ENCODE results near the gene C3orf18.

The C3orf18 gene

DNA sequence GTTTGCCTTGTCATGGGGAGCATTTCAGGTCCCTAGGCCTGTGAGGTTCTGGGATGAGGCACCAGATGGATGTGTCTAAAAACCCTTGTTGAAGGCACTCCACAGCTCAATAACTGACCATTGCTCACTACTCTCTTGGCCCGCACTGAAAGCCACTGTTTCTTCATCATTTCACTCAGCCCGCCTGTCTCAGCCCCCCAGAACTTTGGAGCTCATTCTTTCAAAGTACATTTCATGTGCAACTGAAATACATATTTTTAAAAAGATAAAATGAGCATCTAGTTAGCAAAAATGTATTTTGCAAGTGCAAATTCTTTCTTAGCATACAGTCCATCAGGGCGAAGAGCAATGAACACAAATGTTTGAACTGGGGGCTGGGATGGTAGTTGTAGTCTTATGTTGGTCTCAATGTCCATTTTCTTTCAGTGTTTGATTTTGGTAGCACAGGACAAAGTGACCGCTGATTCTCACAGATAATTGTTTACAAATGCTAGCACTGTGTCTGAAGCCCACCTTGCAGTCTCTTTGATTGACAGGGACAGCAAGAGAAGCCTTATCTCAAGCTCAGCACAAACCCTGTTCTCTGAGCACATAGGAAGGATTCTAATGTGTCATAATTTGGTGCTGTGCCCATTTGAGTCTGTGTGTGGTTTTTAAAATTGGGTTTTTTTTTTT is 21.3 kb upstream of the C3orf18 start:
- H3K27me3 ChIP-seq (ENCODE audit: control insufficient read depth in 2 of 2, insufficient read depth in 2 of 2, low read length in 2 of 2): no peaks in the 10 kb centered on the region
- H3K36me3 ChIP-seq (ENCODE audit: control insufficient read depth in 2 of 2, insufficient read depth in 2 of 2, low read length in 2 of 2): peaks cover 0 to 5% of the 10 kb centered on the region in 2 donors
- no peak overlapping the region for H3K9ac ChIP-seq (ENCODE audit: low read depth in 1 of 2, low read length in 2 of 2)
- peaks cover 11 to 20% of the 10 kb centered on the region in 2 donors for H3K4me1 ChIP-seq (ENCODE audit: control insufficient read depth in 2 of 2, insufficient read depth in 2 of 2, low read length in 2 of 2)
- no peak overlapping the region for H3K27ac ChIP-seq (ENCODE audit: low read depth in 2 of 2, low read length in 2 of 2)
- H3K4me3 ChIP-seq (ENCODE audit: low read length in 2 of 2): no peak overlapping the region
- H3K9me3 ChIP-seq (ENCODE audit: control insufficient read depth in 2 of 2, low read length in 2 of 2): no peaks in the 10 kb centered on the region

DNA sequence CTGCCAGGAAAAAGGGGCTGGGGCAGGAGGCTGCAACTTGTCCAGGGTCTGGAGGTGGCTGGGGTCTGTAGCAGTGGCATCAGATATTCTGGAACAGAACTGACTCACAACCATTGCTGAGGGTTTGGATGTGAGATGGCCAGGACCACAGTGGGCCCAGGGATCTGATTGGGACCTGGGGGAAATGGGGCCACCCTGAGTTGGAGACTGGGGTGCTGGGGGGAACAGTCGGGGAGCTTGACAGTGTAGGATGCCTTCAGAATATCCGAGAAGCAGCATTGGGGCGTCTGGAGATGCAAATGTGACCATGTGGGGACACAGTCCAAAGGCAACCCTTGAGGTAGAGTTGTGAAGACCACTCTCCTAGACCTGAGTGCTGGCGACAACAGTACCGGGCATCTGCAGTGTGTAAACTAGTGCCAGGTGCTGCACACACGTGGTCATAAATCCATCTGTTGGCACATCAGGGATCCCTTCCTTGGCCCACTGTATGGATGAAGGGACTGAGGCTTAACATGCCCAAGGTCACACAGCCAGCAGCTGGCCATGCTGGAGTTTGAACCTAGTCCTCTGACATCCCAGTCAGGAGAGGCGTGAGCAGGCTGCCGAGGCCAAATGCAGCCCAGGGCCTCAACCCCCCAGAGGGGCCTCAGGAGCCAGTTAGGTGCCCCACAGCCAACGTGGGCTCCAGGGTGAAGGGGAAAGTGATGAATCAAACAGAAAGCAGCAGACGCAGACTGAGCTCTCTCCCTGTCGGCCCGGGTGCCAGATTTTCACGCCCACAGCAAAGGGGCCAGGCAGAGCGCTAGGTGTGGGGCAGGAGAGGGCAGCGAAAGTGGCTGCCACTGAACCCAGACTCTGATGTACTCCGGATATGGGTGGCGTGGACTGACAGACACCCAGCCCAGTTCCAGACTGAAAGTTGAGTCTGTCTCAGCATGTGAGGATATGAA is 20.5 kb upstream of the C3orf18 start:
- Histone ChIP-seq H3K9ac (ENCODE audit: low read depth in 1 of 2, low read length in 2 of 2) (no peak overlapping the region), H3K4me3 (ENCODE audit: low read length in 2 of 2) (no peak overlapping the region), H3K27me3 (ENCODE audit: control insufficient read depth in 2 of 2, insufficient read depth in 2 of 2, low read length in 2 of 2) (no peaks in the 10 kb centered on the region), H3K9me3 (ENCODE audit: control insufficient read depth in 2 of 2, low read length in 2 of 2) (no peaks in the 10 kb centered on the region), H3K36me3 (ENCODE audit: control insufficient read depth in 2 of 2, insufficient read depth in 2 of 2, low read length in 2 of 2) (peaks cover 0 to 5% of the 10 kb centered on the region in 2 donors), H3K27ac (ENCODE audit: low read depth in 2 of 2, low read length in 2 of 2) (no peak overlapping the region), H3K4me1 (ENCODE audit: control insufficient read depth in 2 of 2, insufficient read depth in 2 of 2, low read length in 2 of 2) (peaks cover 11 to 19% of the 10 kb centered on the region in 2 donors)

DNA sequence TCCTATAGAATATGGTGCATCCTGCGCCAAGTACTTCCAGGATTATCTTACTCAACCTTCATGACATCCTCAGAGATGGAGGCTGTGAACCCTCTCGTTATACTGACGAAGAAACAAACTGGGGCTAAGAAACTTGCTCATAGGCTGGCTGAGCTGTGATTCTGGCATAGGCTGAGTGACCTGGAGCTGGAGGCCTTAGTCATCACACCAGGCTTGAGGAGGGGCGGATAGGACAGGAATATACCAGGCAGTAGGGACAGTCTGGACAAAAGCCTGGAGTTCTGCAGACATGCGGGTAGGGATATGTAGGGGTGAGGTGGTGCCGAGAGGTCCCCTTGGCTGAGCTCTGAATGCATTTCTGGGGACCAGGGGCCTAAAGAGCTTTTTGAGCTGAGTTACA is 19.8 kb upstream of the C3orf18 start:
- Histone ChIP-seq H3K27ac (ENCODE audit: low read depth in 2 of 2, low read length in 2 of 2) (no peak overlapping the region), H3K9ac (ENCODE audit: low read depth in 1 of 2, low read length in 2 of 2) (no peak overlapping the region), H3K4me1 (ENCODE audit: control insufficient read depth in 2 of 2, insufficient read depth in 2 of 2, low read length in 2 of 2) (peaks cover 4 to 14% of the 10 kb centered on the region in 2 donors)

DNA sequence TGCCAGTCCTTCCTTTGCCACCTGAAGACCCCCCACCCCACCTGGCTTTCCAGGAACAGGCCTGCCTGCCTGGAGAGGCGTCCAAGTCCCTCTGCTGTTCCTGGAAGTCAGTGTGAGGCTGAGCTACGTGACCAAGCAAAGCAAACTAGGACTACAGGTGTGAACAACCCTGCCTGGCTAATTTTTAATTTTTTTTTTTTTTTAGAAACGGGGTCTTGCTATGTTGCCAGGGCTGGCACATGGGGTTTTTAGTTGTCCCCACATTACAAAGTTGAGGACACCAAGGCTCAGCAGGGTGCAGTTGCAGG is 19.2 kb upstream of the C3orf18 start:
- peaks cover 0 to 11% of the 10 kb centered on the region in 2 donors for H3K36me3 ChIP-seq (ENCODE audit: control insufficient read depth in 2 of 2, insufficient read depth in 2 of 2, low read length in 2 of 2)
- no peaks in the 10 kb centered on the region for H3K27me3 ChIP-seq (ENCODE audit: control insufficient read depth in 2 of 2, insufficient read depth in 2 of 2, low read length in 2 of 2)
- no peak overlapping the region for H3K4me3 ChIP-seq (ENCODE audit: low read length in 2 of 2)
- H3K9ac ChIP-seq (ENCODE audit: low read depth in 1 of 2, low read length in 2 of 2): no peak overlapping the region
- H3K9me3 ChIP-seq (ENCODE audit: control insufficient read depth in 2 of 2, low read length in 2 of 2): no peaks in the 10 kb centered on the region
- H3K4me1 ChIP-seq (ENCODE audit: control insufficient read depth in 2 of 2, insufficient read depth in 2 of 2, low read length in 2 of 2): peaks cover 3 to 10% of the 10 kb centered on the region in 2 donors
- no peak overlapping the region for H3K27ac ChIP-seq (ENCODE audit: low read depth in 2 of 2, low read length in 2 of 2)

More for the DNA sequence above, 19.8 kb upstream of the C3orf18 start:
- no peaks in the 10 kb centered on the region for H3K9me3 ChIP-seq (ENCODE audit: control insufficient read depth in 2 of 2, low read length in 2 of 2)
- no peaks in the 10 kb centered on the region for H3K27me3 ChIP-seq (ENCODE audit: control insufficient read depth in 2 of 2, insufficient read depth in 2 of 2, low read length in 2 of 2)
- no peak overlapping the region for H3K4me3 ChIP-seq (ENCODE audit: low read length in 2 of 2)
- H3K36me3 ChIP-seq (ENCODE audit: control insufficient read depth in 2 of 2, insufficient read depth in 2 of 2, low read length in 2 of 2): peaks cover 0 to 7% of the 10 kb centered on the region in 2 donors

DNA sequence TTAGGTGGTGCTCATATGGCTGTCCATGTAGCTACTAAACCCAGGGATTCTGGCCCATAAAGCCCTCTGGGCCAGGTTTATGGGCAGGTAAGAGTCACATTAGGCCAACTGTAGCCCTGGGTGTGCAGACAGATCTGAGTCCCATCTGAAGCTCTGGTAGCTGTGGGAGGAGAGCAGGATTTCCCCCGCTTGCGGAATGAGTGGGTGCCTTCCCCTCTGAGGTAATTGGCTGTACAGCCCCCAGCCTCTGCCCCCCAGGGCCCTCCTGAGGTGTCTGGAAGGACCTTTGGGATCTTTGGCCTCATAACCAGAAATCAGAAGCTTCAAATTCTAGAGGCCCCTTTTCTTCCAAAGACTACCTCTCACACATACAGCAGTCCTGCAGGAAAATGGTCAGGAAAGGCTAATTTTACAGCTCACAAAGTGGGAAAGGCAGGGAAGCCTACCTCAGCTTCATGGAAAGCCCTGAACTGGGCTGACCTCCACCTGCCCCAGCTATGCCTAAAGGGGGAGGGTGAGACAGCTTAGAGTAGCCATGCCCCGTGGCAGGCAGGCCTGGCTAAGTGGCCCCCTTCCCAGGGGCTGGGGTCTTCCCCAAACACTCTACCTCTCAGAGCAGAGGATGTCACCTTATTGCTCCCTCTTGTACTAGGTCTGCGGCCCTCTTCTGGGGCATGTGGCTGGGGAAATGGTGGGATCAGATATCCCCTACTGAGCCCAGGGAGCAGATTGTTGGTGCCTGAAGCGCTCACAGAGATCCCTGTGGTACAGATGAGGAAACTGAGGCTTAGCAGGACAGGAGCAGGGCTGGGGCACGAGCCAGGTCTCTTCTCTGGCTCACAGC is 18.6 kb upstream of the C3orf18 start:
- H3K27ac ChIP-seq (ENCODE audit: low read depth in 2 of 2, low read length in 2 of 2): no peak overlapping the region
- H3K9ac ChIP-seq (ENCODE audit: low read depth in 1 of 2, low read length in 2 of 2): no peak overlapping the region
- H3K4me1 ChIP-seq (ENCODE audit: control insufficient read depth in 2 of 2, insufficient read depth in 2 of 2, low read length in 2 of 2): peaks cover 3 to 7% of the 10 kb centered on the region in 2 donors

DNA sequence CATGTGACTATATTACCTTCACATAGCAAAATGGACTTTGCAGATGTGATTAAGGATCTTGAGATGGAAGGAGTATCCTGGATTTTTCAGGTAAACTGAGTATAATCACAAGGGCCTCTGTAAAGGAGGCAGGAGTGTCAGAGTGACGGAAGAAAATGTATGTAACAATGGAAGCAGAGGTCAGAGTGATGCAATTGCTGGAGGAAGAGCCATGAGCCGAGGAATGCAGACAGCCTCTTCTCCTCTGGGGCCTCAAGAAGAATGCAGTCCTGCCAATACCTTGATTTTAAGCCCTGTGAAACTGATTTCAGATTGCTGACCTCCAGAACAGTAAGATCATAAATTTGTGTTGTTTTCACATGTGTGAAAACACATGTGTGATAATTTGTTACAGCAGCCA is 16.8 kb upstream of the C3orf18 start:
- Histone ChIP-seq H3K36me3 (ENCODE audit: control insufficient read depth in 2 of 2, insufficient read depth in 2 of 2, low read length in 2 of 2) (peaks cover 10 to 16% of the 10 kb centered on the region in 2 donors), H3K9me3 (ENCODE audit: control insufficient read depth in 2 of 2, low read length in 2 of 2) (no peaks in the 10 kb centered on the region), H3K9ac (ENCODE audit: low read depth in 1 of 2, low read length in 2 of 2) (no peak overlapping the region), H3K4me1 (ENCODE audit: control insufficient read depth in 2 of 2, insufficient read depth in 2 of 2, low read length in 2 of 2) (no peaks in the 10 kb centered on the region), H3K4me3 (ENCODE audit: low read length in 2 of 2) (no peak overlapping the region), H3K27ac (ENCODE audit: low read depth in 2 of 2, low read length in 2 of 2) (no peak overlapping the region), H3K27me3 (ENCODE audit: control insufficient read depth in 2 of 2, insufficient read depth in 2 of 2, low read length in 2 of 2) (no peaks in the 10 kb centered on the region)

More for the DNA sequence above, 18.6 kb upstream of the C3orf18 start:
- Histone ChIP-seq H3K27me3 (ENCODE audit: control insufficient read depth in 2 of 2, insufficient read depth in 2 of 2, low read length in 2 of 2) (no peaks in the 10 kb centered on the region), H3K36me3 (ENCODE audit: control insufficient read depth in 2 of 2, insufficient read depth in 2 of 2, low read length in 2 of 2) (peaks cover 3 to 14% of the 10 kb centered on the region in 2 donors), H3K9me3 (ENCODE audit: control insufficient read depth in 2 of 2, low read length in 2 of 2) (no peaks in the 10 kb centered on the region), H3K4me3 (ENCODE audit: low read length in 2 of 2) (no peak overlapping the region)

DNA sequence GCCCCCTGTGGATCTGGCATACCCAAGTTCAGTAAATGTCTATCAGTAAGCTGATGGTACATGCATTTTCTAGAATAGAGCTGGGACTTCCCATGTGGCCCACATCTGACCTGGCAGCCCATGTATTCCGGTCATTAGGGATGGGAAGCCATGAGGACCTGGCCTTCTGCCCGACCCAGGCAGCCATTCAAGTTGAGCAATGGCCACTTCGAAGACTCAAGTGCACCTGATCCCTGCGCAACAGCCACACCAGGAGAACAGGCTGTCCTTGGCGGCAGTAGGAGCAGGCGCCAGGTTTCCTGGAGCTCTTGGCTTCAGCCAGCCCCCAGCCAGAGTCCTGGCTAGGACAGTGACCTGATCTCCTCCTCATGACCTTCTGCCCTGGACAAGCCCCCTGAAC is 16.4 kb upstream of the C3orf18 start:
- Histone ChIP-seq H3K27ac (ENCODE audit: low read depth in 2 of 2, low read length in 2 of 2) (no peak overlapping the region), H3K4me1 (ENCODE audit: control insufficient read depth in 2 of 2, insufficient read depth in 2 of 2, low read length in 2 of 2) (no peaks in the 10 kb centered on the region), H3K9me3 (ENCODE audit: control insufficient read depth in 2 of 2, low read length in 2 of 2) (no peaks in the 10 kb centered on the region), H3K4me3 (ENCODE audit: low read length in 2 of 2) (no peak overlapping the region), H3K36me3 (ENCODE audit: control insufficient read depth in 2 of 2, insufficient read depth in 2 of 2, low read length in 2 of 2) (peaks cover 14 to 19% of the 10 kb centered on the region in 2 donors), H3K27me3 (ENCODE audit: control insufficient read depth in 2 of 2, insufficient read depth in 2 of 2, low read length in 2 of 2) (no peaks in the 10 kb centered on the region), H3K9ac (ENCODE audit: low read depth in 1 of 2, low read length in 2 of 2) (no peak overlapping the region)

DNA sequence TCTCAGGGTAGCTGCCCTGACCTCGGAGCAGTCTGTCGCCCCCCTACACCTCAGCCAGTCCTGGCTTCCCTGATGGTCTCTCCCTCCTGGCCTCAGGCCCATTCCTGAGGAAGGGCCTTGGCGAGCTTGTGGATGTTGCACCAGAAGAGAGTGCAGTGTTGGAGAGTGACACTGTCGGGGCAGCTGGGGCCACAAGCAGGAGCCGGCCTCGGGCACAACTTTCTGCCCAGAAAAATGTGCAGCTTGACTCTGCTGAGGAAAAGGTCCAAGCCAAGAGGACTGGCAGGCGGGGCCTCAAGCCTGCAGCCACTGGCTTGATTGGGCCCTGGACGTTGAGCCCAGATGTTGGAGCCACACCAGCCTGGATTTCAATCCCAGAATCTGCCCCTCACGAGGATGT is 14.5 kb upstream of the C3orf18 start:
- Histone ChIP-seq H3K4me1 (ENCODE audit: control insufficient read depth in 2 of 2, insufficient read depth in 2 of 2, low read length in 2 of 2) (no peaks in the 10 kb centered on the region), H3K9me3 (ENCODE audit: control insufficient read depth in 2 of 2, low read length in 2 of 2) (no peaks in the 10 kb centered on the region), H3K36me3 (ENCODE audit: control insufficient read depth in 2 of 2, insufficient read depth in 2 of 2, low read length in 2 of 2) (peaks cover 29 to 35% of the 10 kb centered on the region in 2 donors), H3K4me3 (ENCODE audit: low read length in 2 of 2) (no peak overlapping the region), H3K27me3 (ENCODE audit: control insufficient read depth in 2 of 2, insufficient read depth in 2 of 2, low read length in 2 of 2) (no peaks in the 10 kb centered on the region), H3K9ac (ENCODE audit: low read depth in 1 of 2, low read length in 2 of 2) (no peak overlapping the region), H3K27ac (ENCODE audit: low read depth in 2 of 2, low read length in 2 of 2) (no peak overlapping the region)

DNA sequence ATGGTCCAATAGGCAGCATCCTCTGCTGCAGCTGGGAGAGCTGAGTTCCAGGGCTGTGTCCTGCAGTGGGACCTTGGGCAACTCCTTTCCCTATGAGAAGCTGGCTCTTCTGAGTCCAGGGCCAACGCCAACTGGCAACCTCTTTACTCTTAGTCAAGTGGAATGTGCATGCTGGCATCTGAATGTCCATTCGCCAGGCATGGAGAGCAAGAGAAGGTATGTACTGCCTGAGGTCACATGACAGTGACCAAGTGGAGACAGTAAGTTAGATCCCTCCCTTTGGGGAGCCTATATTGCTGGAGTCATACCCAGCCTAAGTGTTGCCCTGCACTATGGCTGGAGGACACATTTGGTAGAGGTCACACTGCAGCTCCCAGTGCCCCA is 13.9 kb upstream of the C3orf18 start:
- Histone ChIP-seq H3K36me3 (ENCODE audit: control insufficient read depth in 2 of 2, insufficient read depth in 2 of 2, low read length in 2 of 2) (peaks cover 29 to 39% of the 10 kb centered on the region in 2 donors), H3K4me1 (ENCODE audit: control insufficient read depth in 2 of 2, insufficient read depth in 2 of 2, low read length in 2 of 2) (no peaks in the 10 kb centered on the region), H3K9me3 (ENCODE audit: control insufficient read depth in 2 of 2, low read length in 2 of 2) (no peaks in the 10 kb centered on the region), H3K27me3 (ENCODE audit: control insufficient read depth in 2 of 2, insufficient read depth in 2 of 2, low read length in 2 of 2) (no peaks in the 10 kb centered on the region), H3K9ac (ENCODE audit: low read depth in 1 of 2, low read length in 2 of 2) (no peak overlapping the region), H3K27ac (ENCODE audit: low read depth in 2 of 2, low read length in 2 of 2) (no peak overlapping the region), H3K4me3 (ENCODE audit: low read length in 2 of 2) (no peak overlapping the region)
